D721Med (cell line): Measurements from ENCODE around the gene ARHGAP26.

ENCODE experiments used
- DNase-seq: peaks from one replicate; pipeline ENCODE4 v3.0.0; 2011; ENCODE audit warnings: low spot score; ENCODE audit not compliant: insufficient read length
- FAIRE-seq: peaks from 2 replicates; lab custom pipeline; 2011; peaks lifted over from hg19 to GRCh38; lab: Jason Lieb, UNC
- CTCF ChIP-seq: IDR thresholded peaks from 2 replicates; pipeline ENCODE4 v1.5.1; 2012; ENCODE audit warnings: mild to moderate bottlenecking, control low read depth; ENCODE audit not compliant: insufficient read depth; ENCODE audit errors: missing control alignments

Gene ARHGAP26

GRCh38 chr5:143271431-143271830 is 501.3 kb downstream of the ARHGAP26 start:
- no peak for TF ChIP-seq CTCF
- no peak for DNase-seq
- no peak for FAIRE-seq

- no peak for TF ChIP-seq CTCF
- FAIRE-seq (no peak), DNase-seq (no peak)
Measured at GRCh38 chr5:143274952-143275351, 504.8 kb downstream of the ARHGAP26 start.

- TF ChIP-seq CTCF = no peak
- DNase-seq (no peak), FAIRE-seq (no peak)
Measured at GRCh38 chr5:143275512-143276363, 505.6 kb downstream of the ARHGAP26 start.

GRCh38 chr5:143277536-143277935 is 507.4 kb downstream of the ARHGAP26 start:
- no peak for DNase-seq
- FAIRE-seq = no peak
- TF ChIP-seq CTCF = no peak
